Panc1 (cell line): ENCODE results near the gene MYRF. TPM values are rescaled to one million over a fixed set of nuclear protein-coding genes. Genes with fewer than 3 reads are reported as not detected.

Source experiments
- ATAC-seq: fragments of 200-7000 bp; cut with Tn5 transposase; 2 replicates; pipeline ENCODE4 v1.9.1; 2020; ENCODE audit warnings: mild to moderate bottlenecking, moderate library complexity
- BruUV-seq: library from RNA; stranded (reverse); fragments of 400-500 nt; replicated peaks from 2 replicates; lab custom pipeline; 2021; lab: Mats Ljungman, UMichigan
- CTCF ChIA-PET: fragments of 300-600 bp; sonication (Branson Sonifier 250); formaldehyde crosslinking; loops from one replicate; lab custom pipeline; 2022; ENCODE audit warnings: antibody characterized with exemption; lab: Charles Lee
- POLR2A ChIA-PET: fragments of 300-600 bp; sonication (Branson Sonifier 250); formaldehyde crosslinking; loops from one replicate; lab custom pipeline; 2022; ENCODE audit warnings: antibody characterized with exemption; lab: Charles Lee
- DNase-seq: peaks from one replicate; pipeline ENCODE4 v3.0.0-alpha.2; 2010; ENCODE audit warnings: low read depth, low spot score
- H3K27ac ChIP-seq: 2 replicates; pipeline ENCODE4 v1.5.1; 2011; ENCODE audit warnings: mild to moderate bottlenecking, low read length, inconsistent platforms
- H3K27me3 ChIP-seq: fragments of 200-500 bp; sonication (Bioruptor generic); 2 replicates; pipeline ENCODE4 v1.6.0; 2014; ENCODE audit warnings: low read length, inconsistent platforms; ENCODE audit not compliant: control insufficient read depth, insufficient read depth
- H3K36me3 ChIP-seq: fragments of 200-500 bp; sonication (Bioruptor generic); 2 replicates; pipeline ENCODE4 v1.5.1; 2014; ENCODE audit warnings: inconsistent platforms, mild to moderate bottlenecking, low read length, moderate library complexity; ENCODE audit not compliant: control insufficient read depth, insufficient read depth
- H3K4me1 ChIP-seq: 2 replicates; pipeline ENCODE4 v1.5.1; 2011; ENCODE audit warnings: inconsistent platforms, mild to moderate bottlenecking, low read length, moderate library complexity; ENCODE audit not compliant: control insufficient read depth, insufficient read depth
- H3K4me3 ChIP-seq, 2 experiments: 2 replicates each; pipeline ENCODE4 v1.5.1; 2011 to 2012; ENCODE audit warnings: low read depth in 2 of 2, low read length in 2 of 2, mild to moderate bottlenecking in 2 of 2, inconsistent platforms in 1 of 2, moderate library complexity in 1 of 2
- H3K9me3 ChIP-seq: fragments of 200-500 bp; sonication (Bioruptor generic); 2 replicates; pipeline ENCODE4 v1.5.1; 2014; ENCODE audit warnings: low read depth, mild to moderate bottlenecking, inconsistent platforms, low read length, moderate library complexity; ENCODE audit not compliant: control insufficient read depth, insufficient read depth
- POLR2AphosphoS5 ChIP-seq: IDR thresholded peaks from 2 replicates; pipeline ENCODE4 v1.6.1; 2012; ENCODE audit warnings: mild to moderate bottlenecking, low read depth, low read length, moderate library complexity
- SIN3A ChIP-seq: IDR thresholded peaks from 2 replicates; pipeline ENCODE4 v1.6.1; 2012; ENCODE audit warnings: low read depth, mild to moderate bottlenecking, low read length, moderate library complexity, borderline replicate concordance; ENCODE audit not compliant: insufficient read depth
- TCF7L2 ChIP-seq: IDR thresholded peaks from 2 replicates; pipeline ENCODE4 v1.6.1; 2011; ENCODE audit warnings: mild to moderate bottlenecking, low read depth, low read length, inconsistent platforms
- in situ Hi-C: cut with HindIII; loops from 2 replicates; pipeline ENCODE4 v1.10.0; 2016; ENCODE audit warnings: low sequenced_read_pairs, low pct_unique_long_range_greater_than_20kb
- intact Hi-C: fragments of 100-400 bp; cut with micrococcal nuclease; formaldehyde crosslinking; loops from one replicate; pipeline ENCODE4 v1.10.0; 2022; ENCODE audit not compliant: unreplicated experiment
- total RNA-seq: library from RNA; stranded (reverse); gene quantifications from one replicate; pipeline ENCODE4 v1.2.1, GENCODE V29; 2021; ENCODE audit not compliant: unreplicated experiment
- TF ChIP-seq, protein P1 (sequence below), 2 experiments: IDR thresholded peaks; 2 replicates each; pipeline ENCODE4 v1.6.1; 2011 to 2012; ENCODE audit warnings: low read depth in 2 of 2, control low read depth in 1 of 2, low read length in 1 of 2, mild to moderate bottlenecking in 1 of 2, moderate library complexity in 1 of 2; ENCODE audit not compliant: insufficient read depth in 1 of 2
- TF ChIP-seq, protein P2 (sequence below): fragments of 450-650 bp; IDR thresholded peaks from 2 replicates; pipeline ENCODE4 v1.5.1; 2017; ENCODE audit warnings: mild to moderate bottlenecking

Gene MYRF
- total RNA-seq, 1 experiment from 2014 or later, result 2.8 TPM

DNA sequence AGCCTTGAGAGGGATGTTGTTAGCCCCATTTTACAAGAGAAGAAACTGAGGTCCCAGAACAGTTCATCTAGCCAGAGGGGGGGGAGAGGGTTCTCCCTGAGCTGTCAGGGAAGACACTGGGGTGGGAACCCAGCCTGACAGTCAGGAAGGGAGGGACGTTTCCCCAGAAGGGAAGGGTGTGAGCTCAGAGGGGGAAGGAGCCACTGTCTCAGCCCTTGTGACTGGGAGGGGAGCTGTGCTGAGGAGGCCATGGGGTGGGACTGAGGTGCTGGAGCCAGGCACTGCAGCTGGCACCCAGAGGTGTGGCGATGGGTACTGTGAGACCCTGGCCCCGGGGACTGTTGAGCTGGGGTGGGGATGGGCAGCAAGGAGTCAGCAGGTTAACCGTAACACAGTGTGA, 36.6 kb upstream of the MYRF start:
- Histone ChIP-seq H3K27me3 (no peaks in the 10 kb centered on the region), H3K36me3 (no peaks in the 10 kb centered on the region), H3K27ac (no peak overlapping the region), H3K9me3 (no peaks in the 10 kb centered on the region), H3K4me1 (0 out of 2 replicates have a peak, but pooled peaks cover 7% of the 10 kb centered on the region), H3K4me3 (no peak overlapping the region)
- ATAC-seq, result no peak
- CTCF ChIA-PET, result no interaction called here
- in situ Hi-C loops, result no loop called here
- intact Hi-C loops, result no loop called here
- POLR2A ChIA-PET, result no interaction called here
- BruUV-seq, result no TSS peak
- DNase-seq, result no peak
- TF ChIP-seq POLR2AphosphoS5 (no peak), SIN3A (no peak), TCF7L2 (no peak)
- TF ChIP-seq, protein P1, sequence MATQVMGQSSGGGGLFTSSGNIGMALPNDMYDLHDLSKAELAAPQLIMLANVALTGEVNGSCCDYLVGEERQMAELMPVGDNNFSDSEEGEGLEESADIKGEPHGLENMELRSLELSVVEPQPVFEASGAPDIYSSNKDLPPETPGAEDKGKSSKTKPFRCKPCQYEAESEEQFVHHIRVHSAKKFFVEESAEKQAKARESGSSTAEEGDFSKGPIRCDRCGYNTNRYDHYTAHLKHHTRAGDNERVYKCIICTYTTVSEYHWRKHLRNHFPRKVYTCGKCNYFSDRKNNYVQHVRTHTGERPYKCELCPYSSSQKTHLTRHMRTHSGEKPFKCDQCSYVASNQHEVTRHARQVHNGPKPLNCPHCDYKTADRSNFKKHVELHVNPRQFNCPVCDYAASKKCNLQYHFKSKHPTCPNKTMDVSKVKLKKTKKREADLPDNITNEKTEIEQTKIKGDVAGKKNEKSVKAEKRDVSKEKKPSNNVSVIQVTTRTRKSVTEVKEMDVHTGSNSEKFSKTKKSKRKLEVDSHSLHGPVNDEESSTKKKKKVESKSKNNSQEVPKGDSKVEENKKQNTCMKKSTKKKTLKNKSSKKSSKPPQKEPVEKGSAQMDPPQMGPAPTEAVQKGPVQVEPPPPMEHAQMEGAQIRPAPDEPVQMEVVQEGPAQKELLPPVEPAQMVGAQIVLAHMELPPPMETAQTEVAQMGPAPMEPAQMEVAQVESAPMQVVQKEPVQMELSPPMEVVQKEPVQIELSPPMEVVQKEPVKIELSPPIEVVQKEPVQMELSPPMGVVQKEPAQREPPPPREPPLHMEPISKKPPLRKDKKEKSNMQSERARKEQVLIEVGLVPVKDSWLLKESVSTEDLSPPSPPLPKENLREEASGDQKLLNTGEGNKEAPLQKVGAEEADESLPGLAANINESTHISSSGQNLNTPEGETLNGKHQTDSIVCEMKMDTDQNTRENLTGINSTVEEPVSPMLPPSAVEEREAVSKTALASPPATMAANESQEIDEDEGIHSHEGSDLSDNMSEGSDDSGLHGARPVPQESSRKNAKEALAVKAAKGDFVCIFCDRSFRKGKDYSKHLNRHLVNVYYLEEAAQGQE (IDR thresholded peaks at IDR 0.05; ENCODE audit: insufficient read depth in 1 of 2, low read depth in 2 of 2, low read length in 1 of 2), result no peak
- TF ChIP-seq, protein P2, sequence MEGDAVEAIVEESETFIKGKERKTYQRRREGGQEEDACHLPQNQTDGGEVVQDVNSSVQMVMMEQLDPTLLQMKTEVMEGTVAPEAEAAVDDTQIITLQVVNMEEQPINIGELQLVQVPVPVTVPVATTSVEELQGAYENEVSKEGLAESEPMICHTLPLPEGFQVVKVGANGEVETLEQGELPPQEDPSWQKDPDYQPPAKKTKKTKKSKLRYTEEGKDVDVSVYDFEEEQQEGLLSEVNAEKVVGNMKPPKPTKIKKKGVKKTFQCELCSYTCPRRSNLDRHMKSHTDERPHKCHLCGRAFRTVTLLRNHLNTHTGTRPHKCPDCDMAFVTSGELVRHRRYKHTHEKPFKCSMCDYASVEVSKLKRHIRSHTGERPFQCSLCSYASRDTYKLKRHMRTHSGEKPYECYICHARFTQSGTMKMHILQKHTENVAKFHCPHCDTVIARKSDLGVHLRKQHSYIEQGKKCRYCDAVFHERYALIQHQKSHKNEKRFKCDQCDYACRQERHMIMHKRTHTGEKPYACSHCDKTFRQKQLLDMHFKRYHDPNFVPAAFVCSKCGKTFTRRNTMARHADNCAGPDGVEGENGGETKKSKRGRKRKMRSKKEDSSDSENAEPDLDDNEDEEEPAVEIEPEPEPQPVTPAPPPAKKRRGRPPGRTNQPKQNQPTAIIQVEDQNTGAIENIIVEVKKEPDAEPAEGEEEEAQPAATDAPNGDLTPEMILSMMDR, result no peak

DNA sequence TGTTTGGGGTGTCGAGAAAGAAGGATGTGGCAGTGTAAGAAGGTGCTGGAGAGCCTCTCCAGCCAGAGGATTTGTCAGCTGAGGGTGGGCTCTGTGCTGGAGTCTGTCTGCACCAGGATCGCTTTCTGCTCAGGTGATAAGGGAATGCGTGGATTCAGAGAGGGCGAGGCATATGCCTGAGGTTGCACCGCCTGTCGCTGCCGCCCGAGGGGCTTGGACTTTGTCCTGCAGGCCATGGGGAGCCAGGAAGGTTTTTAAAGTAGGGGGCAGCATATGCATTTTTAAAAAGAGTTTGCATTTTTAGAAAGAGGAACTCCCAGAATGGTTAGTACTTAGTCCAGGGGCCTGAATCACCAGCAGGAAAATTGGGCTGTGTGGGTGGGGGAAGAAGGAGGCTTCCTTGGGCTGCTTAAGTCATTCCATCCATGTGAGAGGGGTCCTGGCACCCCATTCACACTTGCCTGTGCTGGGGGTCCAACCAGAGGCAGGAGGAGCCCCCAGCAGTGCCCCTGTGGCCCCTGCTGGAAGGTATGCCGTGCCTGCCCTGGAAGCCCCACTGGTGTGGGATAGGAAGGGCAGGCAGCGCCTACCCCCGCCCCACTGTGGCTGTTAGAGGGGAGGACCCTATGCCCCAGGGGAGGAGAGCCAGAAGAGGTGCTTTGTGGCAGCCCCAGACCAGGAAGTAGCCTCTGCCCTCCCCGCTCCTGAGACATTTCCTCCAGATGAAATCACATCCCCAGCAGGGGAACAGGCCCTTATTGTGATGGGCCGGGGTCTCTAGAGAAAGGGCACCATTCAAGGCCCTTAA, 35.8 kb upstream of the MYRF start:
- Histone ChIP-seq H3K9me3 (no peaks in the 10 kb centered on the region), H3K36me3 (no peaks in the 10 kb centered on the region), H3K4me1 (0 out of 2 replicates have a peak, but pooled peaks cover 7% of the 10 kb centered on the region), H3K4me3 (no peak overlapping the region), H3K27ac (no peak overlapping the region), H3K27me3 (no peaks in the 10 kb centered on the region)
- in situ Hi-C loops (no loop called here), intact Hi-C loops (no loop called here)
- TF ChIP-seq, protein P2, result no peak
- TF ChIP-seq, protein P1 (IDR thresholded peaks at IDR 0.05; ENCODE audit: insufficient read depth in 1 of 2, low read depth in 2 of 2, low read length in 1 of 2), result no peak
- TF ChIP-seq POLR2AphosphoS5, result no peak
- TF ChIP-seq SIN3A, result no peak
- no peak for TF ChIP-seq TCF7L2
- ATAC-seq, result no peak
- no peak for DNase-seq
- ChIA-PET POLR2A (no interaction called here), CTCF (no interaction called here)
- no TSS peak for BruUV-seq
